ENCODE measurements around the gene UBE2L3.

Gene UBE2L3

DNA sequence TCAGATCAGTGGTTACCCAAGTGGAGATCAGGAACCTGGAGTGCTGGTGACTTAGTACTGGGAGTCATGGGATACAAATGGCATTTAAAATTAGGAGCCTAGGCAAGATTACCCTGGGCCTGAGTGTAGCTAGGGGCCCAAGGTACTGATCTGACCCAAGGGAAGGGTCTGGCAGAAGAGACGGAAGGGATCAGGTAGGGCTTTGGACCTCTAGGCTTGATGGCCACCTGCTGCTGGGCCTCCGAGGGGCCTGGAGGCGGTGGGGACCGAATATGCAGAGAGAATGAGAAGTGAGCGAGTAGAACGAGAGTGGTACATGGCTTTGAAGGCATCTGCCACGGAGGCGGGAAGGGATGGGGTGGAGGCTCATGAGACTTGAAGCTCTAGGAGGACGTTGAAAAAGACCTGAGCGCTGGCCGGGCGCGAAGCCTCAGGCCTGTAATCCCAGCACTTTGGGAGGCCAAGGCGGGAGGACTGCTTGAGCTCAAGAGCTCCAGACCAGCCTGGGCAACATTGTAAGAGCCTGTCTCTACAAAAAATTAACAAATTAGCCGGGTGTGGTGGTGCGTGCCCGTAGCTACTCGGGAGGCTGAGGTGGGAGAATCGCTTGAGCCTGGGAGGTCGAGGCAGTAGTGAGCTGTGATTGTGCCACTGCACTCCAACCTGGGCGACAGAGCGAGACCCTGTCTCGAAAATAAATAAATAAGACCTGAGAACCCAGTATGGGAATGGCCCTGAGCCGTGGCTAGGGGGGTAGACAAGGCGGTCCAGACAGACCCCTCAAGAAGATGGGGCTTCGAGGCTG, 97.7 kb downstream of the UBE2L3 start:
- Histone ChIP-seq H3K9me3 (ENCODE audit: control insufficient read depth, low read length) (no peaks in the 10 kb centered on the region), H3K27ac (peak overlapping the region; percentile 72), H3K27me3 (ENCODE audit: control insufficient read depth, insufficient read depth, low read length) (no peaks in the 10 kb centered on the region), H3K4me1 (no peaks in the 10 kb centered on the region), H3K36me3 (ENCODE audit: control insufficient read depth, insufficient read depth, low read length) (no peaks in the 10 kb centered on the region), H3K9ac (no peak overlapping the region), H2AFZ (peak overlapping the region; percentile 67), H3K4me2 (ENCODE audit: low read length) (peak overlapping the region; percentile 48), H3K79me2 (peaks cover 3% of the 10 kb centered on the region), H3K4me3 (ENCODE audit: low read depth, low read length) (peak overlapping the region; percentile 89)
- TF ChIP-seq, protein P1, sequence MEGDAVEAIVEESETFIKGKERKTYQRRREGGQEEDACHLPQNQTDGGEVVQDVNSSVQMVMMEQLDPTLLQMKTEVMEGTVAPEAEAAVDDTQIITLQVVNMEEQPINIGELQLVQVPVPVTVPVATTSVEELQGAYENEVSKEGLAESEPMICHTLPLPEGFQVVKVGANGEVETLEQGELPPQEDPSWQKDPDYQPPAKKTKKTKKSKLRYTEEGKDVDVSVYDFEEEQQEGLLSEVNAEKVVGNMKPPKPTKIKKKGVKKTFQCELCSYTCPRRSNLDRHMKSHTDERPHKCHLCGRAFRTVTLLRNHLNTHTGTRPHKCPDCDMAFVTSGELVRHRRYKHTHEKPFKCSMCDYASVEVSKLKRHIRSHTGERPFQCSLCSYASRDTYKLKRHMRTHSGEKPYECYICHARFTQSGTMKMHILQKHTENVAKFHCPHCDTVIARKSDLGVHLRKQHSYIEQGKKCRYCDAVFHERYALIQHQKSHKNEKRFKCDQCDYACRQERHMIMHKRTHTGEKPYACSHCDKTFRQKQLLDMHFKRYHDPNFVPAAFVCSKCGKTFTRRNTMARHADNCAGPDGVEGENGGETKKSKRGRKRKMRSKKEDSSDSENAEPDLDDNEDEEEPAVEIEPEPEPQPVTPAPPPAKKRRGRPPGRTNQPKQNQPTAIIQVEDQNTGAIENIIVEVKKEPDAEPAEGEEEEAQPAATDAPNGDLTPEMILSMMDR (IDR thresholded peaks at IDR 0.05) = no peak

DNA sequence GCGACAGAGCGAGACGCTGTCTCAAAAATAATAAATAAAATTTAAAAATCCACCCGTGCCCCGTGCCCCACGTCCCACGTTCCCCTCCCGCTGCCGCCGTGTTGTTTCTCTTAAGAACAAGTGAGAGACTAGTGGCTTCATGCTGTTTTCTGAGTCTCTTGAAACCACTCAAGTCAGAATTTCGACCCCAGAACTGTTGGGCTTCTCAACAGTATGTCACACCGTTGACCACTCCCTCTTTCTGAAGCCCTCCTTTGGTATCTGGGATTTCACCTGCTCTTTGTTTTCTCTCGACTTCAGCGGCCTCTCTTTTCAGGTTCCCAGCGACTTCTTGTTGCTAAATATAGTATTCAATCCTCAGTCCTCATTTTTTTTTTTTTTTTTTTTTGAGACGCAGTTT, 99.3 kb downstream of the UBE2L3 start:
- Histone ChIP-seq H3K4me3 (ENCODE audit: low read depth, low read length) (peak overlapping the region; percentile 89), H2AFZ (peak overlapping the region; percentile 67), H3K36me3 (ENCODE audit: control insufficient read depth, insufficient read depth, low read length) (no peaks in the 10 kb centered on the region), H3K9ac (no peak overlapping the region), H3K27me3 (ENCODE audit: control insufficient read depth, insufficient read depth, low read length) (no peaks in the 10 kb centered on the region), H3K27ac (peak overlapping the region; percentile 72), H3K79me2 (peaks cover 3% of the 10 kb centered on the region), H3K4me2 (ENCODE audit: low read length) (peak overlapping the region; percentile 48), H3K4me1 (no peaks in the 10 kb centered on the region), H3K9me3 (ENCODE audit: control insufficient read depth, low read length) (no peaks in the 10 kb centered on the region)
- TF ChIP-seq, protein P1 (IDR thresholded peaks at IDR 0.05) = no peak

DNA sequence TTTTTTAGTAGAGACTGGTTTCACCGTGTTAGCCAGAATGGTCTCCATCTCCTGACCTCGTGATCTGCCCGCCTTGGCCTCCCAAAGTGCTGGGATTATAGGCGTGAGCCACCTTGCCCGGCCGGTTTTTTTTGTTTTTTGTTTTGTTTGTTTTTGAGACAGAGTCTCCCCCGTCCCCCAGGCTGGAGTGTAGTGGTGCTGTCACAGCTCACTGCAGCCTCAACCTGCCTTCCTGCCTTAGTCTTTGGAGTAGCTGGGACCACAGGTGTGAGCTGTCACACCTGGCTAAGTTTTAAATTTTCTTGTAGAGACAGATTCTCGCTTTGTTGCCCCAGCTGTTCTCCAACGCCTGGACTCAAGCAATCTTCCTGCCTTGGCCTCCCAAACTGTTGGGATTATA, 101.5 kb downstream of the UBE2L3 start:
- Histone ChIP-seq H3K9me3 (ENCODE audit: control insufficient read depth, low read length) (no peaks in the 10 kb centered on the region), H3K4me1 (no peaks in the 10 kb centered on the region), H3K27me3 (ENCODE audit: control insufficient read depth, insufficient read depth, low read length) (no peaks in the 10 kb centered on the region), H3K4me2 (ENCODE audit: low read length) (no peak overlapping the region), H3K9ac (no peak overlapping the region), H3K36me3 (ENCODE audit: control insufficient read depth, insufficient read depth, low read length) (no peaks in the 10 kb centered on the region), H3K27ac (no peak overlapping the region), H2AFZ (no peak overlapping the region), H3K79me2 (peaks cover 3% of the 10 kb centered on the region), H3K4me3 (ENCODE audit: low read depth, low read length) (no peak overlapping the region)
- TF ChIP-seq, protein P1 (IDR thresholded peaks at IDR 0.05) = no peak

DNA sequence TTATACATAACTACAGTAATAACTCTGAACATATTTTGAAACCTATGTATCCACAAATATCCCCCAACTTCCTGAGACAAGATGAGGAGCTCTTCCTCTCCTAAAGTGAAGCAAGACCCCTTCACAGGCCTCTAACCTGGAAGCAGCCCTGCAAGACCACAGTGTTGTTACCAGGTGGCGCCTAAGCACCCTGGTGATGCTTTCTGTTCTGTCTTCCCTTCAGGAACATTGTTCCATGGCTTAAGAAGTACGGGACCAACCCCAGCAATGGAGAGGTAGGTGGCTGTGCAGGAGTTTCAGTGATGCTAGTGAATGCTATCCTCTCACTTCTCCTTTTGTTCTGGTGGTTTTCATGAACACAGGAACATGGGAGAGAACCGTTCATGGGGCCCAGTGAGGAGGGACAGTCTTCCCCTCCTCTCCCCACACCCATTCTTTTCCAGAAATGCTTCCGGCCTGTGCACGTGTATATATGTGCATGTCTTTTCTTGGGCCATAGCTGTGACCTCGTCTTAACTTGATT, 104.7 kb downstream of the UBE2L3 start:
- TF ChIP-seq, protein P1 (IDR thresholded peaks at IDR 0.05) = no peak
- Histone ChIP-seq H3K4me1 (no peaks in the 10 kb centered on the region), H3K4me2 (ENCODE audit: low read length) (no peak overlapping the region), H3K9ac (no peak overlapping the region), H3K27me3 (ENCODE audit: control insufficient read depth, insufficient read depth, low read length) (no peaks in the 10 kb centered on the region), H3K36me3 (ENCODE audit: control insufficient read depth, insufficient read depth, low read length) (no peaks in the 10 kb centered on the region), H2AFZ (no peak overlapping the region), H3K79me2 (peaks cover 2% of the 10 kb centered on the region), H3K9me3 (ENCODE audit: control insufficient read depth, low read length) (no peaks in the 10 kb centered on the region), H3K27ac (no peak overlapping the region), H3K4me3 (ENCODE audit: low read depth, low read length) (no peak overlapping the region)
